Measurements from ENCODE around the gene PSMB7.

GRCh38 chr9:124389146-124389939 is 25.9 kb downstream of the PSMB7 start:
- TF ChIP-seq EZH2 (IDR thresholded peaks at IDR 0.05; ENCODE audit: insufficient read depth, low read length) (no peak), CTCF (IDR thresholded peaks at IDR 0.05; ENCODE audit: insufficient read depth, low read depth, low read length) (no peak)
